LNCAP (cell line): ENCODE measurements around the gene PFDN4.

Experiments
- TF ChIP-seq, protein P1 (sequence below): fragments of 450-650 bp; IDR thresholded peaks from 2 replicates; pipeline ENCODE4 v1.5.1; 2017; ENCODE audit warnings: mild to moderate bottlenecking

The PFDN4 gene

DNA sequence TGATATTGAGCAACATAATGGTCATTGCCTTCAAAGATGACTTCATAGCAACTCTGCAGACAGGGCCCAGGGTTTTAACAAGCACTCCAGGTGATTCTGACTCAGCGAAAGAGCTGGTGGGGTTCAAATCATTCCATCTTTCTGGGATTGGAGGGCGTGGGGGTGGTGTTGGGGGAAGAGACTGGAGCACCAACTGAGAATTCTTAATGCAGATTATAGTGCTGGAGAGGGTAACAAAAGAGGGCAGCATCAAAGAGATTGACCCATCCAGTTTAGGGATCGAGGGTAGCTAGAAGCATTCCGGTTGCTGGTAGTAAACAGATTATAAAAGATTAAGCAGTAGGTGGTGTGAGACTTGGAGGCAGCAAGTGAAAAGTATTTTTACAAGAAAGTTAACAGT, 15.9 kb downstream of the PFDN4 start:
- TF ChIP-seq, protein P1, sequence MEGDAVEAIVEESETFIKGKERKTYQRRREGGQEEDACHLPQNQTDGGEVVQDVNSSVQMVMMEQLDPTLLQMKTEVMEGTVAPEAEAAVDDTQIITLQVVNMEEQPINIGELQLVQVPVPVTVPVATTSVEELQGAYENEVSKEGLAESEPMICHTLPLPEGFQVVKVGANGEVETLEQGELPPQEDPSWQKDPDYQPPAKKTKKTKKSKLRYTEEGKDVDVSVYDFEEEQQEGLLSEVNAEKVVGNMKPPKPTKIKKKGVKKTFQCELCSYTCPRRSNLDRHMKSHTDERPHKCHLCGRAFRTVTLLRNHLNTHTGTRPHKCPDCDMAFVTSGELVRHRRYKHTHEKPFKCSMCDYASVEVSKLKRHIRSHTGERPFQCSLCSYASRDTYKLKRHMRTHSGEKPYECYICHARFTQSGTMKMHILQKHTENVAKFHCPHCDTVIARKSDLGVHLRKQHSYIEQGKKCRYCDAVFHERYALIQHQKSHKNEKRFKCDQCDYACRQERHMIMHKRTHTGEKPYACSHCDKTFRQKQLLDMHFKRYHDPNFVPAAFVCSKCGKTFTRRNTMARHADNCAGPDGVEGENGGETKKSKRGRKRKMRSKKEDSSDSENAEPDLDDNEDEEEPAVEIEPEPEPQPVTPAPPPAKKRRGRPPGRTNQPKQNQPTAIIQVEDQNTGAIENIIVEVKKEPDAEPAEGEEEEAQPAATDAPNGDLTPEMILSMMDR = no peak

DNA sequence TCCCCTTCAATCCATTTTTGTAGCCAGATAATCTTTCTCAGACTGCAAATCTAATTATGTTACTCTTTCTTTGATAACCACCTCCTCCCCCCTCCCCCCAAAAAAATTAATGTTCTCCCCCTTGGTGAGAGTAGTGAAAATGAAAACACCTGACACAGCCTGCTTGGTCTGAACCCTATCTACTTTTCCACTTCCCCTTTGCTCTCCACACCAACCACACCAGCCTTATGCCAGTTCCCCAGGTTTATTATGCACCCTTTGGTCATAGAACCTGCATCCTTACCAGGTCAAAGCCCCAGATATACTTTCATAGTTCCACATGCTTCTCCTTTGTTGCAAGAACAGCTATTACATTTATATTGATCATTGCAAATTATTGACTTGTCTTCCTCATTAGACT, 19.4 kb downstream of the PFDN4 start:
- TF ChIP-seq, protein P1 = no peak

DNA sequence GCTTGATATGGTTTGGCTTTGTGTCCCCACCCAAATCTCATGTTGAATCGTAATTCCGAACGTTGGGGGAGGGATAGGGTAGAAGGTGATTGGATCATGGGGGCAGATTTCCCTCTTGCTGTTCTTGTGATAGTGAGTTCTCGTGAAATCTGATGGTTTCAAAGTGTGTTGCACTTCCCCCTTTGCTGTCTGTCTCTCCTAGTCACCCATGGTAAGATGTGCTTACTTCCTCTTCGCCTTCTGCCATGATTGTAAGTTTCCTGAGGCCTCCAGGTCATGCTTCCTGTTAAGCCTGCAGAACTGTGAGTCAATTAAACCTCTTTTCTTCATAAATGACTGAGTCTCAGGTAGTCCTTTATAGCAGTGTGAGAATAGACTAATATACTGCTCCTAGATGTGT, 19.9 kb downstream of the PFDN4 start:
- TF ChIP-seq, protein P1 = no peak

DNA sequence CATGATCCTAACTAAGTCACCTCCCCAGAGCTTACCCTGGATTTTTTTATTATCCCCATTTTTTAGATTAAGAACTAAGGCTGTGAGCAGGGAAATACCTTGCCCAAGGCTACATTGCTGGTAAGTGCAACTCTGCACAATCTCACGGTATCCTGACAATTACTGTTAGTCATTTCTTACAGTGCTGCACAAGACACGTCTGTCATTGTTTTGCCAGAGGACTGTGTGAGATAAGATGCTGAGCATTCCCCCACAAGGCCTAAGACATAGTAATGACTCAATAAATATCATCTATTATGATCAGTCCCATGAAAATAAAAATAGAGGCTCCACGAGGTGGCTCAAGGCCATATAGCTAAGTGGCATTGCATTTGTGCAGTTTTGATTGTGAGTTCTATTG, 21.0 kb downstream of the PFDN4 start:
- TF ChIP-seq, protein P1 = no peak

DNA sequence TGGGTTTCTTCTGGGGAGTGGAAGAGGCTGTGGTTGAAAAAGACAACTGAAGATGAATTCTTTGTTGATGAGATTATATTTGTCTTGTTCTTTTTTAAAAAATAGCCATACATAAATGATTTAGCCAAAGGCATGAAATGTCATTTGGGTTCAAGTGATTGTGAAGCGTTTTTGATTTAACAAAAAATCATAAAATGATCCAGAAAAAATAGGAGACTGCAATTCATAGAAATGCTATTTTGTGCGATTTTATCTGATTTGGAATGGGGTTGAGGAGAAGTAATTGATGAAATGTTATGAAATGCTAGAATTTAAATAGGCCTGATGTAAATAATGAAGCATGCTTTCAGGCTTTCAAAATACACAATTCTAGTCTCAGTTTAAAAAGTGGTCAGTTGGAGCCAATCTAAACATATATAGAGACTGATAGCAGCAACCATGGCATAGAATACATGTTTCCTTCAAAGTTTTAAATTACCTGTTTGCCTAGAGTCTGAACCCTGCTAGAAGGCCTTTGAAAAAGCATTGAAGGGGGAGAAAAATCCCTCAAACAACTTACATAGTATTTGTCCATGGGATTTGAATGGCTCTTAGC, 21.8 kb downstream of the PFDN4 start:
- TF ChIP-seq, protein P1 = no peak

DNA sequence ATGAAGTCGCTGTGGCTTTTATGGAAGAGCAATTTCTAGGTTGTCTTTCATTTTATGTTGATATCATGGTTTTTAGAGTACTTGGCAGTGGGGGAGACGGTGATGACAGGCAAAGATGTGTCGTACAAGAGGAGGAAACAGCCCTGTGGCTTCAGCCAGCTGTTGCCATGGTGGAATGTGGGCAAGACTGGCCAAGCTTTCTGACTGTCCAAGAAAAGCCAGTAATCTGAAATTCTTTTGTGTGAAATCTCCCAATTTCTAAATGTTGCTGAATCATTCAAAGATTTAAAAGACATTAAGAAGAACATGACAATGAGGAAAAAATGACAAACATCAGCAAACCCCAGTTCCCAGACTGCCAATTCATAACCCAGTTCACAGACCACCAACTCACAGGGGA, 23.1 kb downstream of the PFDN4 start:
- TF ChIP-seq, protein P1 = no peak

DNA sequence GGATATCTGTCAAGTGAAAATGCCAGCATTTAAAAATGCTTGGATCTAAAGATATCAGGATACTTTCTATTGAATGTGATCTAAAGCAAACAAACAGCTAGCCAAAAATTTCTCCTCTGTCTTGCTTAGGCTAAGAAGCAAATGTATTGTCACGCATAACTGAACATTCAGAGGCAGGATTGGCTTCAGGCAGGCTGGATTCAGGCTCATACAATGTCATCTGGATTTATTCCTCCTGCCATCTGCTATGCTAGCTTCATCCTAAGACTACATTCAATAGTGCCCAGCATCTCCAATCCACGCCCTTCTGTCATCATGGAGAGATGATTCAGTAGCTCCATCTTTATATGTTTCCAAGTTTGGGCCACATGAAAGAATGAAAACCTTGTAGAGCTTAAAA, 27.1 kb downstream of the PFDN4 start:
- TF ChIP-seq, protein P1 = no peak
